HEK293T (cell line): Measurements from ENCODE around the gene CSNK1E.

ENCODE experiments used
- NFRKB ChIP-seq: fragments of 450-650 bp; IDR thresholded peaks from 2 replicates; pipeline ENCODE4 v1.6.1; 2016; ENCODE audit warnings: mild to moderate bottlenecking, moderate library complexity
- SUZ12 ChIP-seq: fragments of 450-650 bp; IDR thresholded peaks from 2 replicates; pipeline ENCODE4 v1.6.1; 2016; ENCODE audit warnings: mild to moderate bottlenecking
- ZNF384 ChIP-seq: fragments of 450-650 bp; IDR thresholded peaks from 2 replicates; pipeline ENCODE4 v1.6.1; 2016

GRCh38 chr22:38335077-38335476, 17.8 kb upstream of the CSNK1E start:
- TF ChIP-seq ZNF384 (no peak), NFRKB (no peak), SUZ12 (no peak)
